ENCODE data around the gene CCL22. TPM values are rescaled to one million over a fixed set of nuclear protein-coding genes. Genes with fewer than 3 reads are reported as not detected.

CCL22 gene
- total RNA-seq, 4 donors from 2014 or later: 0.09 to 1.6 (median 0.38) TPM

- Histone ChIP-seq H3K27me3 (no peaks in the 10 kb centered on the region), H3K4me3 (no peak overlapping the region), H3K27ac (peak overlapping the region in 3 of 4 donors; percentile 52 to 81 (median 61)), H3K36me3 (no peaks in the 10 kb centered on the region), H3K4me1 (peaks cover 0 to 40% (median 25%) of the 10 kb centered on the region in 3 donors), H3K9me3 (no peaks in the 10 kb centered on the region)
- TF ChIP-seq CTCF (IDR thresholded peaks at IDR 0.05): no peak
- TF ChIP-seq POLR2A (IDR thresholded peaks at IDR 0.05): no peak
- DNase-seq: no peak
- WGBS, 2 donors: 60% methylated on average over 3 of the region's 3 CpGs; no CpG with 5 or more reads in 1 of the 2 donors
- intact Hi-C loops (cut with DNase I): no loop called here
Observed at GRCh38 chr16:57316390-57317017, 42.1 kb upstream of the CCL22 start.

- no peak for TF ChIP-seq POLR2A (IDR thresholded peaks at IDR 0.05)
- no peak for TF ChIP-seq CTCF (IDR thresholded peaks at IDR 0.05)
- Histone ChIP-seq H3K9me3 (no peaks in the 10 kb centered on the region), H3K36me3 (no peaks in the 10 kb centered on the region), H3K4me1 (peaks cover 0 to 40% (median 25%) of the 10 kb centered on the region in 3 donors), H3K4me3 (no peak overlapping the region), H3K27me3 (no peaks in the 10 kb centered on the region), H3K27ac (peak overlapping the region in 1 of 4 donors; percentile 11)
- intact Hi-C loops (cut with DNase I): no loop called here
- 74% methylated on average over 5 of the region's 13 CpGs; no CpG with 5 or more reads in 1 of the 2 donors for WGBS, 2 donors
- DNase-seq: no peak
Observed at GRCh38 chr16:57318240-57318970, 40.2 kb upstream of the CCL22 start.

GRCh38 chr16:57319646-57320045, 38.9 kb upstream of the CCL22 start:
- Histone ChIP-seq H3K4me3 (no peak overlapping the region), H3K36me3 (no peaks in the 10 kb centered on the region), H3K9me3 (no peaks in the 10 kb centered on the region), H3K27me3 (no peaks in the 10 kb centered on the region), H3K4me1 (peaks cover 0 to 32% (median 16%) of the 10 kb centered on the region in 3 donors), H3K27ac (no peak overlapping the region)
- DNase-seq: no peak
- TF ChIP-seq POLR2A (IDR thresholded peaks at IDR 0.05): no peak
- TF ChIP-seq CTCF (IDR thresholded peaks at IDR 0.05): no peak
- intact Hi-C loops (cut with DNase I): no loop called here
- 62% methylated on average over 2 of the region's 2 CpGs for WGBS, 2 donors

GRCh38 chr16:57324749-57325148, 33.8 kb upstream of the CCL22 start:
- Histone ChIP-seq H3K9me3 (no peaks in the 10 kb centered on the region), H3K4me1 (no peaks in the 10 kb centered on the region), H3K27ac (no peak overlapping the region), H3K4me3 (no peak overlapping the region), H3K36me3 (no peaks in the 10 kb centered on the region), H3K27me3 (no peaks in the 10 kb centered on the region)
- TF ChIP-seq CTCF (IDR thresholded peaks at IDR 0.05) (no peak), POLR2A (IDR thresholded peaks at IDR 0.05) (no peak)
- intact Hi-C loops (cut with DNase I): no loop called here
- WGBS, 2 donors: 58 to 63% methylated on average over 2 of the region's 2 CpGs
- DNase-seq: no peak

GRCh38 chr16:57325458-57325857, 33.1 kb upstream of the CCL22 start:
- no peaks in the 10 kb centered on the region for H3K9me3 ChIP-seq
- TF ChIP-seq CTCF (IDR thresholded peaks at IDR 0.05): no peak
- TF ChIP-seq POLR2A (IDR thresholded peaks at IDR 0.05): no peak
- intact Hi-C loops (cut with DNase I): no loop called here
- H3K36me3 ChIP-seq: no peaks in the 10 kb centered on the region
- H3K4me1 ChIP-seq: no peaks in the 10 kb centered on the region
- H3K27me3 ChIP-seq: no peaks in the 10 kb centered on the region
- 69 to 75% methylated on average over 1 of the region's 1 CpG for whole genome bisulfite sequencing, 2 donors
- DNase-seq: no peak
- H3K4me3 ChIP-seq: no peak overlapping the region
- no peak overlapping the region for H3K27ac ChIP-seq
